ENCODE results near the gene NCAM1.

- TF ChIP-seq POLR2A (IDR thresholded peaks at IDR 0.05; ENCODE audit: low read depth, low read length) (no peak), EZH2 (IDR thresholded peaks at IDR 0.05; ENCODE audit: borderline replicate concordance, low read depth, low read length, severe bottlenecking) (no peak), JUN (IDR thresholded peaks at IDR 0.05; ENCODE audit: borderline replicate concordance, insufficient read depth, insufficient read length, low read depth) (no peak), POLR2AphosphoS5 (IDR thresholded peaks at IDR 0.05; ENCODE audit: insufficient read depth, low read depth, low read length) (no peak), GATA2 (IDR thresholded peaks at IDR 0.05; ENCODE audit: insufficient read depth, insufficient read length, low read depth, low read length) (no peak), FOS (IDR thresholded peaks at IDR 0.05; ENCODE audit: borderline replicate concordance, insufficient read depth, low read length) (no peak), MYC (IDR thresholded peaks at IDR 0.05; ENCODE audit: low read depth, low read length) (no peak)
- TF ChIP-seq, protein P1, sequence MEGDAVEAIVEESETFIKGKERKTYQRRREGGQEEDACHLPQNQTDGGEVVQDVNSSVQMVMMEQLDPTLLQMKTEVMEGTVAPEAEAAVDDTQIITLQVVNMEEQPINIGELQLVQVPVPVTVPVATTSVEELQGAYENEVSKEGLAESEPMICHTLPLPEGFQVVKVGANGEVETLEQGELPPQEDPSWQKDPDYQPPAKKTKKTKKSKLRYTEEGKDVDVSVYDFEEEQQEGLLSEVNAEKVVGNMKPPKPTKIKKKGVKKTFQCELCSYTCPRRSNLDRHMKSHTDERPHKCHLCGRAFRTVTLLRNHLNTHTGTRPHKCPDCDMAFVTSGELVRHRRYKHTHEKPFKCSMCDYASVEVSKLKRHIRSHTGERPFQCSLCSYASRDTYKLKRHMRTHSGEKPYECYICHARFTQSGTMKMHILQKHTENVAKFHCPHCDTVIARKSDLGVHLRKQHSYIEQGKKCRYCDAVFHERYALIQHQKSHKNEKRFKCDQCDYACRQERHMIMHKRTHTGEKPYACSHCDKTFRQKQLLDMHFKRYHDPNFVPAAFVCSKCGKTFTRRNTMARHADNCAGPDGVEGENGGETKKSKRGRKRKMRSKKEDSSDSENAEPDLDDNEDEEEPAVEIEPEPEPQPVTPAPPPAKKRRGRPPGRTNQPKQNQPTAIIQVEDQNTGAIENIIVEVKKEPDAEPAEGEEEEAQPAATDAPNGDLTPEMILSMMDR (IDR thresholded peaks at IDR 0.05; ENCODE audit: extremely low read depth in 1 of 2, insufficient read depth in 1 of 2, low read depth in 1 of 2, low read length in 2 of 2), result no peak
- TF ChIP-seq, protein P2, sequence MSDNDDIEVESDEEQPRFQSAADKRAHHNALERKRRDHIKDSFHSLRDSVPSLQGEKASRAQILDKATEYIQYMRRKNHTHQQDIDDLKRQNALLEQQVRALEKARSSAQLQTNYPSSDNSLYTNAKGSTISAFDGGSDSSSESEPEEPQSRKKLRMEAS (IDR thresholded peaks at IDR 0.05; ENCODE audit: insufficient read depth, insufficient read length), result no peak
These were observed 317.3 kb downstream of the NCAM1 start for GRCh38 chr11:113278481-113278880.

Measured in endothelial cell of umbilical vein (primary cell).